ENCODE measurements around the gene MYO3B.

GRCh38 chr2:170260188-170260587, 82.2 kb downstream of the MYO3B start:
- no peak for TF ChIP-seq CTCF (IDR thresholded peaks at IDR 0.05)
- no peak for TF ChIP-seq FOXM1 (IDR thresholded peaks at IDR 0.05; ENCODE audit: low read depth)
- no peak for TF ChIP-seq TCF12 (IDR thresholded peaks at IDR 0.05)
- no peak for TF ChIP-seq GABPA (IDR thresholded peaks at IDR 0.05; ENCODE audit: low read depth)
- no peak for TF ChIP-seq TAF1 (IDR thresholded peaks at IDR 0.05; ENCODE audit: borderline replicate concordance, low read depth, low read length)
- no peak for TF ChIP-seq SMC3 (IDR thresholded peaks at IDR 0.05; ENCODE audit: low read depth, low read length)

All from SK-N-SH (cell line).